Chondrocyte (in vitro differentiated cells): ENCODE measurements around the gene MMP24. TPM values are rescaled to one million over a fixed set of nuclear protein-coding genes. Genes with fewer than 3 reads are reported as not detected.
A peak's percentile ranks its signal among the peaks of the same experiment; 100 is the strongest.

ENCODE experiments used
- DNase-seq: peaks from one replicate; pipeline ENCODE4 v3.0.0; 2021; ENCODE audit warnings: mixed read lengths, low spot score
- H3K27ac Mint-ChIP-seq: one replicate; pipeline ENCODE4 v1.8.0; 2021; ENCODE audit warnings: mild to moderate bottlenecking, moderate library complexity, mixed read lengths; ENCODE audit not compliant: unreplicated experiment
- H3K27me3 Mint-ChIP-seq: 2 replicates; pipeline ENCODE4 v1.8.0; 2021; ENCODE audit warnings: low read depth, mixed read lengths
- H3K36me3 Mint-ChIP-seq: 2 replicates; pipeline ENCODE4 v1.8.0; 2021; ENCODE audit warnings: low read depth, mixed read lengths
- H3K4me1 Mint-ChIP-seq: 2 replicates; pipeline ENCODE4 v1.8.0; 2021; ENCODE audit warnings: low read depth, mild to moderate bottlenecking, mixed read lengths
- H3K4me3 Mint-ChIP-seq: one replicate; pipeline ENCODE4 v1.8.0; 2021; ENCODE audit warnings: mild to moderate bottlenecking, moderate library complexity, mixed read lengths; ENCODE audit not compliant: unreplicated experiment
- H3K9me3 Mint-ChIP-seq: 2 replicates; pipeline ENCODE4 v1.8.0; 2021; ENCODE audit warnings: low read depth, mixed read lengths
- total RNA-seq: library from RNA; stranded (reverse); gene quantifications from 3 replicates; pipeline ENCODE4 v1.2.1, GENCODE V29; 2021
- TF ChIP-seq, protein P1 (sequence below): fragments of 200-600 bp; sonication (generic); IDR thresholded peaks from 2 replicates; pipeline ENCODE4 v1.5.0; 2021; ENCODE audit warnings: antibody characterized with exemption, mild to moderate bottlenecking, moderate library complexity

MMP24 gene
- total RNA-seq, 1 donor from 2014 or later: 2.4 TPM

DNA sequence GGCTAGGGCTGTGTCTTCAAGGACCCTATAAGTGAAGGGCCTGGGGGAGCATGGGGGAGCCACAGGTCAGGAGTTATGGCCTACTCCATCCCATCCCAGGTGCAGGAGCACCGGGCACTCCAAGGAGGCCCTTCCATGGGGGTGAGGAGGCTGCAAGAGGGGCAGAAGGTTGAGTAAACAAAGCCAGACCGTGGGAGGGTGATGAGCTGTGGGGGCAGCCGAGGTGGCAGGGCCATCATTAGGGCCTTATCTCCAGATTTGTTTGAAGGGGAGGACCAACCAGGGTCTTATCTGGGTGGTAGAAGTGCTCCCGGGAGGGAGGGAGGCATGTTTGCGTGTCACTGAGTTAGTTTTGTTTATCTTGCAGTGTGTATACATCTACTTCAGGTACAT lies 67.8 kb downstream of the MMP24 start:
- H3K9me3 Mint-ChIP-seq: no peaks in the 10 kb centered on the region
- no peaks in the 10 kb centered on the region for H3K4me1 Mint-ChIP-seq
- no peak overlapping the region for H3K4me3 Mint-ChIP-seq
- TF ChIP-seq, protein P1, sequence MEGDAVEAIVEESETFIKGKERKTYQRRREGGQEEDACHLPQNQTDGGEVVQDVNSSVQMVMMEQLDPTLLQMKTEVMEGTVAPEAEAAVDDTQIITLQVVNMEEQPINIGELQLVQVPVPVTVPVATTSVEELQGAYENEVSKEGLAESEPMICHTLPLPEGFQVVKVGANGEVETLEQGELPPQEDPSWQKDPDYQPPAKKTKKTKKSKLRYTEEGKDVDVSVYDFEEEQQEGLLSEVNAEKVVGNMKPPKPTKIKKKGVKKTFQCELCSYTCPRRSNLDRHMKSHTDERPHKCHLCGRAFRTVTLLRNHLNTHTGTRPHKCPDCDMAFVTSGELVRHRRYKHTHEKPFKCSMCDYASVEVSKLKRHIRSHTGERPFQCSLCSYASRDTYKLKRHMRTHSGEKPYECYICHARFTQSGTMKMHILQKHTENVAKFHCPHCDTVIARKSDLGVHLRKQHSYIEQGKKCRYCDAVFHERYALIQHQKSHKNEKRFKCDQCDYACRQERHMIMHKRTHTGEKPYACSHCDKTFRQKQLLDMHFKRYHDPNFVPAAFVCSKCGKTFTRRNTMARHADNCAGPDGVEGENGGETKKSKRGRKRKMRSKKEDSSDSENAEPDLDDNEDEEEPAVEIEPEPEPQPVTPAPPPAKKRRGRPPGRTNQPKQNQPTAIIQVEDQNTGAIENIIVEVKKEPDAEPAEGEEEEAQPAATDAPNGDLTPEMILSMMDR: no peak
- H3K36me3 Mint-ChIP-seq: no peaks in the 10 kb centered on the region
- H3K27ac Mint-ChIP-seq: no peak overlapping the region
- no peaks in the 10 kb centered on the region for H3K27me3 Mint-ChIP-seq
- DNase-seq: peak; percentile 56

DNA sequence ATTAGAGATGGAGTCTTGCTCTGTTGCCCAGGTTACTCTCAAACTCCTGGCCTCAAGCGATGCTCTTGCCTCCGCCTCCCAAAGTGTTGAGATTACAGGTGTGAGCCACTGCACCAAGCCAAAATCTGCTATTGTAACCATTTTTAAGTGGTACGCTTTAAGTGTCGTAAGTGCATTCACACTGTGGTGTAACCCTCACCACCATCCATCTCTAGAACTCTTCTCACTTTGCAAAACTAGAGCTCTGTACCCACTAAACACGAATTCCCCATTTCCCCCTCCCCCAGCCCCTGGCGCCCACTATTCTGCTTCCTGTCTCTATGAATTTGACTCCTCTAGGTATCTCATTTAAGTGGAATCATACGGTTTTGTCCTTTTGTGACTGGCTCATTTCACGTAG lies 68.6 kb downstream of the MMP24 start:
- H3K27ac Mint-ChIP-seq: no peak overlapping the region
- DNase-seq: peak; percentile 1
- no peak overlapping the region for H3K4me3 Mint-ChIP-seq
- no peaks in the 10 kb centered on the region for H3K27me3 Mint-ChIP-seq
- H3K4me1 Mint-ChIP-seq: no peaks in the 10 kb centered on the region
- no peaks in the 10 kb centered on the region for H3K9me3 Mint-ChIP-seq
- TF ChIP-seq, protein P1: no peak
- H3K36me3 Mint-ChIP-seq: no peaks in the 10 kb centered on the region

DNA sequence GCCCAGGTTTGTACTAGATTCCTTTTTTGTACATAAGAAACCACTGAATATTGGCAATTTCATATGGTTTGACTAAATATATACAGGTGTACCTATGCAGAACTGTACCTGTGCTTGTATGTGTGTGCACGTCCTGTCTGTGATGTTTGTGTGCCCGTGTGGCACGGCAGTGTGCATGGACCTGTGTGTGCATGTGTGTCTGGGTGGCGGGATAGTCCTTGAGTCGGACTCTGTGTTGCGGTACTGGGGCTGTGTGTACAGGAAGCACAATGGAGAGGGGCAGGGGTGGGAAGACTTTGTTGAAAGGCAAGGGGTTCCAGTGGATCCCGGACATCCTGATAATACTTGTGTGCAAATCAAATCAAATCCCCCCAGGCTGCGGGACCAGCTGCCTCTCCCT lies 69.2 kb downstream of the MMP24 start:
- Mint-ChIP-seq H3K27ac (no peak overlapping the region), H3K4me1 (no peaks in the 10 kb centered on the region), H3K36me3 (no peaks in the 10 kb centered on the region), H3K9me3 (no peaks in the 10 kb centered on the region), H3K27me3 (no peaks in the 10 kb centered on the region), H3K4me3 (no peak overlapping the region)
- TF ChIP-seq, protein P1: no peak
- peak; percentile 64 for DNase-seq

DNA sequence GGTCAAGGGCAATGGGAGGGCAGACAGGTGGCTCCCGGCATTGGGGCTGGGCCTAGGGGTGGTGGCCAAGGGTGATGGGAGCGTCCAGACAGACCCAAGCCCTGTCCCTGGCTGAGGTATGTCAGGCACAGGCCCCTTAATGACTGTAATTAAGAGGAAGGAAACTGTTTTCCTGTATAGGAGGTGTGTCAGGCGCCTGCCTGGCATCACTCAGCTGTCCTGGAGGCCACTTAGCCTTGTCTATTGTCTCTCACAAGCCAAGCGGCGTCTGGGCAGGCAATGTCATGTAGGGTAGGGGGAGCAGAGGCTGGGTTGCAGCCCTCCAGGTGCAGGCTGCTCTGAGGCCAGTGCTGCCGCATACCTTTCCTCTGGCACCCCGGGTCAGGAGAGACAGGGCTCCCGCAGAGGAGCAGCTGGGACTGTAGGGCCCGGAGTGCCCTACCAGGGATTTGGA lies 69.6 kb downstream of the MMP24 start:
- Mint-ChIP-seq H3K36me3 (no peaks in the 10 kb centered on the region), H3K4me3 (no peak overlapping the region), H3K4me1 (peaks cover under 1% of the 10 kb centered on the region), H3K9me3 (no peaks in the 10 kb centered on the region), H3K27ac (no peak overlapping the region), H3K27me3 (no peaks in the 10 kb centered on the region)
- peak; percentile 84 for DNase-seq
- TF ChIP-seq, protein P1: no peak

- no peak overlapping the region for H3K27ac Mint-ChIP-seq
- peaks cover 11% of the 10 kb centered on the region for H3K4me1 Mint-ChIP-seq
- no peak overlapping the region for H3K4me3 Mint-ChIP-seq
- no peaks in the 10 kb centered on the region for H3K27me3 Mint-ChIP-seq
- H3K9me3 Mint-ChIP-seq: no peaks in the 10 kb centered on the region
- no peaks in the 10 kb centered on the region for H3K36me3 Mint-ChIP-seq
- TF ChIP-seq, protein P1: no peak
- DNase-seq: peak; percentile 75
Observed at GRCh38 chr20:35297155-35297554, 70.7 kb downstream of the MMP24 start.
